NCI-H345 treated with DMSO at 0.1 percent for 48 hours (cell line): Measurements from ENCODE around the gene OR56A1.
"Not testable (repeated sequence)": the region's sequence is repeated elsewhere in the genome, so short reads cannot be mapped to it uniquely, and the experiment has no call there.

Experiments used
- DNase-seq: peaks from one replicate; lab custom pipeline; 2025; ENCODE audit not compliant: unreplicated experiment; lab: John Stamatoyannopoulos, UW

Gene OR56A1, protein sequence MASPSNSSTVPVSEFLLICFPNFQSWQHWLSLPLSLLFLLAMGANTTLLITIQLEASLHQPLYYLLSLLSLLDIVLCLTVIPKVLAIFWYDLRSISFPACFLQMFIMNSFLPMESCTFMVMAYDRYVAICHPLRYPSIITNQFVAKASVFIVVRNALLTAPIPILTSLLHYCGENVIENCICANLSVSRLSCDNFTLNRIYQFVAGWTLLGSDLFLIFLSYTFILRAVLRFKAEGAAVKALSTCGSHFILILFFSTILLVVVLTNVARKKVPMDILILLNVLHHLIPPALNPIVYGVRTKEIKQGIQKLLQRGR

DNA sequence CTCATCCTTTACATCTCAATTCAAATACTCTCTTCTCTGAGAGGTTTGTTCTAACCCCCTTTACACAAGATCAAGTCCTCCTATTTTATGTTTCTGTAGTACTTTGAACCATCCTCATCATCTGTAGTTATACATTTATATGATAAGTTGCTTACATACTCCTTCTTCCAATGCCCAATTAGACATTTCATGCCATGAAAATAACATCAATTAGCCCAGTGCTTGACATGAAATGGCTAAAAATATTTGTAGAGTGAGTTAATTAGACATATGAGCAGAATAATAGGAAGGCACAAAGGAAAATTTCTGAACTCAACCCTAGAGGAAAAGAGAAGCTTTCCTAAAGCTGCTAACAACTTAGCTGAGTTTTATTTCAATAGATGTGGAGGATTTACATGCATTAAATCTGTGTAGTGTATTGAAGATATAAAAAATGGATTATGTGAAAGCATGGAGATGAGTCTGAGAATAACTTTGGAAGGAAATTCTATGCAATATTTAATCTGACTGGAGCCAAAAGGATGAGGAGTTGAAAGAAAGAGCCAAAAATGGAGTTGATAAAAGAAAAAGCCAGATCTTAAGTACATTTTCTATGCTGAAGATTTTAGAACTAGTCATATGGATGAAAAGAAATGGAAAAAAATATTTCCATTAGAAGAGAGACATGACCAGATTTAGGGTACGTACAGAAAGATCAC is at the start of gene OR56A1:
Gene OR56A1, minus strand, starts transcription at position 51 of the 698 bp plus-strand sequence. CDS start 3,066 bp downstream, outside the sequence.
- no peak for DNase-seq

DNA sequence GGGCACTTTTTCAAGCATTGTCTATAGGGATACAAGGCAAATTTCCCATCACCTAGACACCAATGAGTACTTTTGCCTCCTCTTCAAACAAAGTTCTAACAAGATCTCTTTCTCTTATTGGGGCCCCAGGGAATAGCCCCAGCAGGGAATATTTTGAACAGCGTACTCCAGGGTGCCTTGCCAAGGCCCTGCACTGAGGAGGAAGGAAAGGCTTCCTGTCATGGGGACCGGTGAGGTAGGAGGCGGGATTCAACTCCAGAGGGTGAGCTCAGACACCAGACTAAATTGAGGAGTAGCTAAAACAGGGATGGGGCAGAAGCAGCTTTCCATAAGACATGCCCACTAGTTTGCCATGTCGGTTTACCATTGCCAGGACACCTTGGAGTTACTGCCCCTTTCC is 48.9 kb upstream of the OR56A1 start:
- DNase-seq, result no peak

DNA sequence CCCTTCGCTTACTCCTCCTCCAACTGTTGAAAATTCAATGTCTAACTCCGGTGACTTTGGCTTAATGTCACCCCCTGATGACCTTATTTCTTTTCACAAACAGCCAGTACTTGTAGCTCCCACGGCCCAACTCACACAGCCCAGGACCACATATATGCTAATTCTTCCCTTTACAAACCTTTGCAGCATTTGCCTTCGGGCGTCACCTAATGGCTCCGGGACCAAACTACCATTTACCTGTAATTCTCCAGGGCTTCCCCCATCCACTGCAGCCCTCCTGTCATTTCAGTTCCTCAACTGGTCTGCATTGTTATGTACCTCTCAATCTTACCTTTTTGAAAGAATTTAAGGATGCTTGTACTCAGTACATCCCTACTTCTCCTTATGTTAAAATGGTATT is 47.2 kb upstream of the OR56A1 start:
- no peak for DNase-seq

DNA sequence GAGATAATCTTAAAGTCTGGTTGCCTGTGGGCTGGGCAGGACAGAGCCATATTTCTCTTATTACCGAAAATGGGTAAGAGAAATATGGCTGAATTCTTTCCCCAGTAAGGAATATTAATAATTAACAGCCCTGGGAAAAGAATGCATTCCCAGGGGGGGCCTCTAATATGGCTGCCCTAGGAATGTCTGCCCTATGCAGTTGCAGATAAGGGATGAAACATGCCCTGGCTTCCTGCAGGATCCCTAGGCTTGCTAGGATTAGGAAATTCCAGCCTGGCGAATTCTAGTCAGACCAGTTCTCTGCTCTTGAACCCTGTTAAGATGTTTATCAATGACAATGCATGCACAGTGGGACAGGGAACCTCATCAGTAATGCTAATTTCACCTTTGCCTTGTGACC is 45.9 kb upstream of the OR56A1 start:
- not testable (repeated sequence) for DNase-seq

DNA sequence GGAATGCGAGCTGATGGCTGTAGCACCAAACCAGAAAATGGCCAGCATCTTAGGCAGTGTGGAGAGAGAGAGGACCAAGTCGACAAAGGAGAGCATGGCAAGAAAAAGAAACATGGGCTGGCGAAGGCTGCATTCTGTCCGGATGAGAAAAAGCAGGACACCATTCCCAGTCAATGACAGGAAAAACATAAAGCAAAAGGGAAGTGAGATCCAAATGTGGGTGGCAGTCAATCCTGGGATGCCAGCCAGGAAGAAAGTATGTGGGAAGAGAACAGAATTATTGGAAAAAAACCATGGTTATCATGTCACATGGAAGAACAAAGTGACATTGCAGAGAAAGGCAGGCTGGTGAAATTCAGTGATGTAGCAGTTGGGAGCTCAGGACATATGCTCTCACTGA is 36.9 kb upstream of the OR56A1 start:
- no peak for DNase-seq

DNA sequence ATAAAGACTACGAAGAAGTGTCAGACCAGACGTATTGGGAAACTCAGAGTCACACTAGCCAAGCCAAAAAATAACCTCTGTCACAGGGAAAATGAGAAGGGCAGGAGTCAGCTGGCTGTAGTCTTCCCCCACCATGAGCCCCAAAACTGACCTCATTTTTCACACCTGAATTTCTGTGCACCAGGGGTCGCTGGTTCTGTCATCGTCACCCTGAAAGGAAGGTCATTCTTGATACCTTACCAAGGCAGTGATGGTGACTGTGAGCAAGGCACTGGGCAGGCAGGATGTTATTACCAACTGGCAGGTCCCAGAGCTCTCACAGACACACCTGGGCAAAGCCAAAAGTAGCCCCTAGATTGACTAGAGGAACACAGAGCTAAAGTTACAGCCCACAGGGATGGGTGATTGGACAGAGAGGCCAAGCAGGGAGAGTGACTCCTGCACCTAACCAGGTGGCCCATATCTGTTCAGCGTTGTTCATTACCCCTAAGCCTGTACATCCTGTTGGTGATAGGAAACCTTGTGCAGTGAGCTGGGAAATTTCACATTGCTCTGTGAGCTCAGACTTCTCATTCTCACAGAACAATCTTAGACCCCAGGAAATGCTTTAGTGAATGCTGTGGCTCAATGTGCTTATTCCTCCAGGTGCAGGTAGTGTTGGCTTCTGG is 32.3 kb upstream of the OR56A1 start:
- DNase-seq, result no peak

DNA sequence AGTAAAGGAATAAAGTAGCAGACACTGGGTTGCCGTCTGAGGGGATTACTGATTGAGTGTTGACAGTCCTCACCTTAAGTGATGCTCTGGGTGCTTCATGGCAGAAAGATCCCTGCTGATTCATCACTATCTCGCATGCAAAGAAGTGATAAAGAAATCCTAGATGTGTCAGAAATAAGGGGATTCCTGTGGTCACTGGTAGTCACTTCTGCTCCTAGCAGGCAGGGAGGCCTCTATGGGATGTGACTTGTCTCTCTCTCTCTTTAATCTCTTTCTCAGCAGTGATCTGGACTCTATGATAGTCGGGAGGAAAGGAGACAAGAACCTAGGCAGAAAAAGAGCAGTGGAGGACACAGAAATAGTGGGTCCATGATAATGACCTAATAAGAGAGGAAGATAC is 30.9 kb upstream of the OR56A1 start:
- no peak for DNase-seq

DNA sequence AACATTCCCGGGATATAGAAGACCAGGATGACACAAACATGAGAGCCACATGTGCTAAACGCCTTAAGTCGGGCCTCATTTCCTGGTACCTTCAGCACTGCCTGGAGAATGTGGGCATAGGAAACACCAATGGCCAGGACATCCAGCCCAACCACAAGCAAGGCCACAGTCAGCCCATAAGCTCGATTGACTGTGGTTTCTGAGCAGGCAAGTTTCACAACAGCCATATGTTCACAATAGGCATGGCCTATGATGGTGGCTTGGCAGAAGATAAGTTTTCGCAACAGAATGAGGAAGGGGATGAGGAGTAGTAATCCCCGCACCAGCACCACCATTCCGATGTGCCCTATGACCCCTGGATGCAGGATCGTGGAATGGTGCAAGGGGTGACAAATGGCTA is 26.9 kb upstream of the OR56A1 start:
- DNase-seq, result no peak

DNA sequence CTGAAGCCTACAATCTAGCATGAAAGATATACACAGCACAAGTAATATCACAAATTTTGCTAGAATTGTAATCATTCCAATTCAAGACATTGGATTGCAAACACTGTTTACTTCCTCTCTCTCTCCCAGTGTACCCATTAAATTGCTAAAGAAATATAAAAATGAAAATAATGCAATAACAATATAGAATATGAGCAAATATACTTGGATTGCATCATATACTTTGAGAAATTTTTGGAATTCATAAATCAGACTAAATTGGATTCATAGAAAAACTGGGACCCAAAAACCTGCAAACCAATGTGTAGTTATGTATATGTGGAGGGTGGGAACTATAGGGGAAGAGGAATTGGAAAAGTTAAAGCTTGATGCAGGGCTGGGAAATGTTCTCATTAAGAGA is 25.0 kb upstream of the OR56A1 start:
- DNase-seq, result no peak

DNA sequence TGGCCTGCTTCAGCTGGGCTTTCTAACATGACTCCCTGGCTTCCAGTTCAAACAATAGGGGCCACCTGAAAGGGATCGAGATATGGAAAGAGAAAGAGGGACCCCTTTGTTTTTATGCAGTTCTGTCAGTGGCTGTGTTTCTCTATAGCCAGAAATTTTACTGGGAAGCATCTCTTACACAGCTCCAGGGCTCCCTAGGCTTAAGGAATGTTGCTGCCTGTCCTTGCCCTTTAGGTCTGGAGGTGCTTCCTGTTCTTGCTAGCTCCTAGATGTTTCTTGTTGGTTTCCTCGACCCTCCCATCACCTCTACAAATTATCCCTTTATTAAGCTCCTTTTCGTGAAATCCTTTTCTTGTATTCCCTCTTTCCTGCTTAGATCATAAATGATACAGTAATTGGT is 21.8 kb upstream of the OR56A1 start:
- no peak for DNase-seq

DNA sequence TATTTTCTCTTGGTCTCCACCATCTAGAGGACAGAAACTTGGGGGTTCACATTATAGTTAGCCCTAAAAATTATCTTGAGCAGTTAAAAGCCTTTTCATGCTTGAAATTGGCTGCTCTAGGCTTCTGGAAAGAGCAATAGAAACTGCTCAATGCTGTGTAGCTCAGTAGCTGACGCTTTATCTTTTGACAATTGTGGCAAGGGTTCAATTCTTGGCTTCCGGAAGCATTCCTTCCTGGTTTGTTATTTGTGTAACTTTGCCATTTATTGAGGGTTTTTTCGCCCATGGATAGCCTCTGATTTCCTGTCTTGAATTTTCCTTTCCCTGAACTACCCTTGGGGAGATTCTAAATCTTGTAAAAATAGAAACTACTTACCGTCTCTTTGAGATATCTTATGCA is 10.3 kb upstream of the OR56A1 start:
- DNase-seq, result no peak

DNA sequence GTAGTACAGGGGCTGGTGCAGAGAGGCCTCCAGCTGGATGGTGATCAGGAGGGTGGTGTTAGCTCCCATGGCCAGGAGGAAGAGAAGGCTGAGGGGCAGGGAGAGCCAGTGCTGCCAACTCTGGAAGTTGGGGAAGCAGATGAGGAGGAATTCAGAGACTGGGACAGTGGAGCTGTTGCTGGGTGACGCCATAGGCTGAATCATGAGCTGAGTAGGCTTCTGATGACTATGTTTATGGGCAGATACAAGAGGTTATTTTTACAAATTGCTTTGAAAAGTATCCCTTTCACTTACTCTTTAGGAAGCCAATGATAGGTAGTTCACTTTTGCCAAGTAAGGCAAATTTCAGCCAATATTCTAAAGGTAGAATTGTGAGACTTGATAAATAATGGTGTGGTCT is 3.1 kb downstream of the OR56A1 start:
- no peak for DNase-seq

DNA sequence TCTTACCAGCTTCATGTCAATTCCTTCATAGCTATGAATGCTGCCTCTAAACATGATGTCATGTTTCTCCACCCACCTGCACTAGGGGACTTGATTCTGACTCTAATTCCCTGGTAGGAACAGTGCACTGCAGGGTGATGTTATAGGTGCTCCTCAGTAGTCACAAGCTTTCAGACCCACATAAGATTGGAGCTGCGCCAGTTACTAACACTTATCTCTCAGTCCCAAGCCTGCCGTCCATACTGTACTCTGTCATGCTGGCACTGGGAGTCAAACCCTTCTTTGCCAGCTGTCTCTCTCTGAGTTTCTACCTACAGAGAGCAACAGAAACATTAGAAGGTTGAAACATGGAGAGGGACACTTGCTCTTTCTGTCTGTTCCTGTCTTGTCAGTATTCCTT is 5.5 kb downstream of the OR56A1 start:
- DNase-seq, result no peak

DNA sequence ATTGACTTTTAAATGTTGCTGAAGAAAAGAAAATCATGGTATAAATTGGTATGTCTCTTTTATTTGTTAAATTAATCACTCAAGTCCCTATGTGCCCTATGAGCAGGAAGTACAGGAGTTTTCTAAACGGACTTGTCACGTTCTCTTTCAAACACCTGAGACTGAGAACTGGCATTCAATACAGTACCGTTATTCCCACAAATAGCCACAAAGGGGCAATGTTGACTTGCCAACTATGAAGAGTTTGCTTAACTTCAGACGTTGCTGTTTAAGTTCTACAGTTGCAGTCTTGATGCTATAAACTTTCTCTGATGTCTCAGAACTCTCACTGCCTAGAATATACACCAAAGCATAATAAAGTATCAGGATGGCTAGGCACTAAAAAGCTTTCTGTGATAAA is 7.6 kb downstream of the OR56A1 start:
- DNase-seq, result peak; percentile 27

DNA sequence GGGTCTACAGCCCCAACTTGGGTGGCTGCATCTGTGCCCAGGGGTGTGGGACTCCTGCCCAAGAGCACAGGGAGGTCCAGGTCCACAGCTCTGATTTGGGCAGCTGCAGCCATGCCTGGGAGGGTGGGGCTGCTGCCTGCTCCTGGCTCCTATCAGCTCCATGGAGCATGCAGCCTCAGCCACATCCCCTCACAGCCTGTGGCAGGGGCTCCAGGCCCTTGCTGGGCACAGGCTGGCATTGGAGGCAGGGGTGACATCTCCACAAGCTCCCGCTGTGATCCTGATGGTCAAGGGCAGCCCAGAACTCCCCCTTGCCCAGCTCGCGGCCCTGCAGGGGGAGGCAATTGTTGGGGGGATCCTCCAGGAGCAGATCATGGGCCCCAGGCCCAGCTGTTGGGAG is 17.5 kb downstream of the OR56A1 start:
- no peak for DNase-seq

DNA sequence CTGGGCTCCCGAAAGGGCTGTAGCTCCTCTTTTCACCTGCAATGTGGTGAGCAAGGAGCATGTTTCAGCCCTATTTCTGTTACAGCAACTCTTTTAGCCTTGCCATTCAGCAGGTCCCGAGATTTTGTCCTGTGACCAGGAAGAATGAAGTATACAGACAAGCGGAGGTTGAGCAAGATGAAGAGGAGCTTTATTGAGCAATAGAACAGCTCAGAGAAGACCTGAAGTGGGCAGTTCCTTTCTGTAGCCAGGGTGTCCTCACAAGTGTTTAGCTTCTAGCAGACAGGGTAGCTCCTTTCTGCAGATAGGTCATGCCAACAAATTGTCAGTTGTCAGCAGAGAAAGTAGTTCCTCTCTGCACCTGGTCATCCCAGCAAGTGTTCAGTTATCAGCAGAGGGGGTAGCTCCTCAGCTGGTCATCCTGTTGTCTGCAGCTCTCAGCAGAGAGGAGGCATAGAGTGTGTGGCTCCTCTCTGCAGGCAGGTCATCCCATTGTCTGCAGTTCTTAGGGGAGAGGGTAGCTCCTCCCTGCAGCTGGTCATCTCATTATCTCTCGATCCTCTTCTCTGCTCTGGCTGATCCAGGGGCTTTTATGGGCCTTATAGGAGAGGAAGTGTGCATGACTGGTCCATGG is 18.4 kb downstream of the OR56A1 start:
- DNase-seq, result no peak

DNA sequence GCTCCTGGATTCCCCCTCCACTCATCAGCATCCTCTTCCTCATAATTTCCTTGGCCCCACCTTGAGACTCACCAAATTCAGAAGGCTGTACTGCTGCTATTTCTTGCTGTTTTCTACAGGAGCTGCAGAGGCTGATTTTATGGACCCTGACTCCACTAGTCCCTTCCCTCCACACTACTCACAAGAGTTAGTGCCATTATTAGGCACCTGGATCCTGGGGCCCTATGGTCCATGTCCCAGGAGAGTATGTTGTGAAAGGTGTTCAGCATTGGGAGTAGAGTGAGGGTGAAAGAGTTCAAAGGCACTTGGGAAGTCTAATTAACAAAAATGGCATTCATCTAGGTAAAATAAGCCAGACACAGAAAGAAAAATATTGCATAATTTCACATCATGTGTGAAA is 23.7 kb downstream of the OR56A1 start, which contains the start of gene OR56A4:
Gene OR56A4, minus strand, starts transcription at position 101 of the 400 bp plus-strand sequence. CDS start 3,954 bp downstream, outside the sequence.
- DNase-seq, result no peak

DNA sequence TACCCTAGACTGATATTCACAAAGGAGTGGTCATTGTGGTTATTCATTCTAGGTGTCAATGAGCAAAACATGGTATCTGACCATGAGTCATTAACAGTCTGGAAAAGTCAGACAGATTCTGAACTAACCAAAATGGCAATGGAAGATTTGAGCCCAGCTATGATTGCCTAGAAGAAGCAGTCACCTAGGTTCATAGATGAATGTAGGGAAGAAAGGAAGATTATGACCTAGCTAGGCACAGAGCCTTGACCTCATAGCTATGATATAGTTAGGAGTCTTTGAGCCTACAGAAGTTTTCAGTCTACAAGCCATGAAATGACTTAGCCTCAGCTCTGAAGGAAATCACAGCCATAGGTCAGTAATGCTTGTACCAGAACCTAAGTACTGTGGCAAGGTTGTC is 24.2 kb downstream of the OR56A1 start:
- DNase-seq, result no peak

DNA sequence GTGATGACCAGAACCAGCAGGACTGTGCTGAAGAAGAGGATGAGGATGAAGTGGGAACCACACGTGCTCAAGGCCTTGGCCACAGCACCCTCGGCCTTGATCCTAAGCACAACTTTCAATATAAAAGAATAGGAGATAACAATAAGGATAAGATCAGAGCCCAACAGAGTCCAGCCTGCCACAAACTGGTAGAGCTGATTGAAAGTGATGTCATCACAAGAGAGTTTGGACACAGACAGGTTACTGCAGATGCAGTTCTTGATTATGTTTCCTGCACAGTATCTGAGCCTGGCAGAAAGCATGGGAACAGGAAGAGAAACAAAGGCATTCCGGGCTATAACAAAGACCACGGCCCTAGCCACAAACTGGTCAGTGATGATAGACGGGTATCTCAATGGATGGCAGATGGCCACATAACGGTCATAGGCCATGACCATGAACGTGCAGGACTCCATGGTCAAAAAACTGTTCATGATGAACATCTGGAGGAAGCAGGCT is 28.3 kb downstream of the OR56A1 start:
- no peak for DNase-seq

DNA sequence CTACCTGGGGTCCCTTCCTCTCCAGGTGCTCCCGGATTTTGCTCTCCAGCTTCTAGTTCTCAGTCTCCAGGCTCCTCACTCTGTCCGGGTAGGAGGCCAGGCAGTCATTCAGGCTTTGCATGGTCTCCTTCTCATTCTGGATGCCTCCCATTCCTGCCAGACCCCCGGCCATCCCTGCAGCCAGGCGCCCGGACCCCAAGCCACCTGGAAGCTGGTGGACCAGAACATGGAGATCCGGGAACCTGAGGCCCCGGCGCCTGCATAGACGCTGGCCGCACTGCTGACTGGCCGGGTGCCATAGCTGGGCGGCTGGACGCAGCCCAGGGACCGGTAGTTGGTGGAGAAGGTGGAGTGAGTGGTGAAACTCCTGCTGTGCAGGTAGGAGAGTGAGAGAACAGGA is 35.8 kb downstream of the OR56A1 start:
- no peak for DNase-seq

DNA sequence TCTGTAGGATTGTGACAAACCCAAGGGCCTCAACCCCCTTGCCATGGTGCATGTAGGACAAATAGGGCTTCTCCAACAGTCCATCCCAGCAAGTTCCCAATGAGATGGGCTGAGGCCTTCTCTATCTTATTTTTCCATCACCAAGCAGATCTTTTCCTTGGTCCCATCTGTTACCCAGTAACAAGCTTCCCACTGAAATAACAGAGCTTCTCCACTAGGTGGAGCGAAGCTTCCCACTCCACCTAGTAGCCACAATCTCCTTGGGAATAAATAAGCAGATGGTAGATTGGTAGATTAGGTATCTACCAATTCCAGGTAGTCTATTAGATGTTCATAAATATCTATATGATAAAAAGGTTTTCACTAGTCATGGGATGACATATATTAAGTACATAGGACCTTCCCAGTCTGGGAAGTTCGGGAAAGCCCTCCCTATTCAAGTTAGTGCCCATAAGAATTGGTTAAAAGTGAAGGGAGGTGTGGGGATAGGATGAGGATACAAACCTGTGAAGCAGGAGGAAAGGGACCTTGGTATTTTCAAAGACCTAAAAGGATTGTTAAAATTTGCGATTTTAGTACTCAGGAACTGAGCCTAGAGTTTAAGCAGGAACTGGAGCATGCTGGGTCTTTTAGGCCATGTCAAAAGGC is 37.8 kb downstream of the OR56A1 start:
- DNase-seq, result peak; percentile 0
